ENCODE data around the gene RAP1A.

RAP1A gene

DNA sequence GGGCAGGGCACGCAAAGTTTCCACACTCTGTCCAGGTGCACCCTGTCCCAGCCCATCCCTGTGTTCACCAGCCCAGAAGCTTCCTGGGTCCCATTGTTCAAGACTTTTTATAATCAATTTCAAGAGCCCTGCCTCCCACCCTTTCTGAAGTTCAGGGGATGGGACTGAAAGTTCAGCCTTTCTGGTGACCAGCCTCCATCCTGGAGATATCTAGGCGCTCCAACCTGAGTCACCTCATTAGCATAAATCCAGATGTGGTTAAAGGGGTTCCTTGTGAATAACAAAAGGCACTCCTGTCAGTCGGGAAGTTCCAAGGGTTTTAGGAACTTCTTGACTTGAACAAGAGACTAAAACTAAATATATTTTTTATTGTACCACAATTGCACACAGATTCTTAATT is 48.4 kb upstream of the RAP1A start:
- DNase-seq (no peak), ATAC-seq (ENCODE audit: insufficient read depth, low read depth) (no peak)
- TF ChIP-seq, protein P1, sequence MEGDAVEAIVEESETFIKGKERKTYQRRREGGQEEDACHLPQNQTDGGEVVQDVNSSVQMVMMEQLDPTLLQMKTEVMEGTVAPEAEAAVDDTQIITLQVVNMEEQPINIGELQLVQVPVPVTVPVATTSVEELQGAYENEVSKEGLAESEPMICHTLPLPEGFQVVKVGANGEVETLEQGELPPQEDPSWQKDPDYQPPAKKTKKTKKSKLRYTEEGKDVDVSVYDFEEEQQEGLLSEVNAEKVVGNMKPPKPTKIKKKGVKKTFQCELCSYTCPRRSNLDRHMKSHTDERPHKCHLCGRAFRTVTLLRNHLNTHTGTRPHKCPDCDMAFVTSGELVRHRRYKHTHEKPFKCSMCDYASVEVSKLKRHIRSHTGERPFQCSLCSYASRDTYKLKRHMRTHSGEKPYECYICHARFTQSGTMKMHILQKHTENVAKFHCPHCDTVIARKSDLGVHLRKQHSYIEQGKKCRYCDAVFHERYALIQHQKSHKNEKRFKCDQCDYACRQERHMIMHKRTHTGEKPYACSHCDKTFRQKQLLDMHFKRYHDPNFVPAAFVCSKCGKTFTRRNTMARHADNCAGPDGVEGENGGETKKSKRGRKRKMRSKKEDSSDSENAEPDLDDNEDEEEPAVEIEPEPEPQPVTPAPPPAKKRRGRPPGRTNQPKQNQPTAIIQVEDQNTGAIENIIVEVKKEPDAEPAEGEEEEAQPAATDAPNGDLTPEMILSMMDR (IDR thresholded peaks at IDR 0.05; ENCODE audit: borderline replicate concordance, extremely low read depth, low read length, poor library complexity, severe bottlenecking), result no peak
- Histone ChIP-seq H3K9ac (ENCODE audit: low read depth, low read length) (no peak overlapping the region), H3K27ac (ENCODE audit: low read length) (no peak overlapping the region), H3K79me2 (ENCODE audit: insufficient read depth, low read length) (no peaks in the 10 kb centered on the region), H3K4me2 (ENCODE audit: insufficient read depth, low read length) (no peak overlapping the region), H4K20me1 (ENCODE audit: insufficient read depth, low read length) (no peaks in the 10 kb centered on the region), H3K4me1 (ENCODE audit: insufficient read depth, low read length) (no peaks in the 10 kb centered on the region), H3K4me3 (ENCODE audit: low read depth in 1 of 2, low read length in 2 of 2) (no peak overlapping the region), H3K27me3 (ENCODE audit: insufficient read depth, low read length, poor library complexity) (peaks cover 13% of the 10 kb centered on the region), H3K9me3 (ENCODE audit: insufficient read depth, low read length, severe bottlenecking) (no peaks in the 10 kb centered on the region), H3K36me3 (ENCODE audit: insufficient read depth, low read length) (no peaks in the 10 kb centered on the region), H2AFZ (ENCODE audit: low read depth, low read length) (no peak overlapping the region)

DNA sequence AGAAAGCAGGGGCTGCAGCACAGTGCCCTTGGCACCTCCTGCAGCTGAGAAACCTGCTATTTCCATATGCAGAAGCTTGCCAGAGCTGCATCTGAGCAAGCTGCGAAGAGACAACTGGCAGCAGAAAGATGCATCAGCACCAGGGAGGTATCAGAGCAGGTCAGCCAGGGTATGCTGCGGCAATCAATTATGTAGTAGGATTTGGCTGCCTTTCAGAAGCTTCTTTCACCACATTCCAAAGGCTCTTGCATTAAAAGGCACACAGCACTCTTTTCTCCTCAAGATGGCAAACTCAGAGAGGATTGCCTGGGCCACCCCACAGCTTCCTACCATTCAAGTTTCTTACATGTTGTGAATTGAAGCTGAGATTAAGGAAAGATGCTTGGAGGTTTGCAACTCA is 47.6 kb upstream of the RAP1A start:
- ATAC-seq (ENCODE audit: insufficient read depth, low read depth), result no peak
- Histone ChIP-seq H3K9ac (ENCODE audit: low read depth, low read length) (no peak overlapping the region), H4K20me1 (ENCODE audit: insufficient read depth, low read length) (no peaks in the 10 kb centered on the region), H3K27me3 (ENCODE audit: insufficient read depth, low read length, poor library complexity) (peaks cover 13% of the 10 kb centered on the region), H3K27ac (ENCODE audit: low read length) (no peak overlapping the region), H3K4me2 (ENCODE audit: insufficient read depth, low read length) (no peak overlapping the region), H3K36me3 (ENCODE audit: insufficient read depth, low read length) (no peaks in the 10 kb centered on the region), H2AFZ (ENCODE audit: low read depth, low read length) (no peak overlapping the region), H3K4me3 (ENCODE audit: low read depth in 1 of 2, low read length in 2 of 2) (no peak overlapping the region), H3K4me1 (ENCODE audit: insufficient read depth, low read length) (no peaks in the 10 kb centered on the region), H3K9me3 (ENCODE audit: insufficient read depth, low read length, severe bottlenecking) (no peaks in the 10 kb centered on the region), H3K79me2 (ENCODE audit: insufficient read depth, low read length) (no peaks in the 10 kb centered on the region)
- TF ChIP-seq EZH2 (IDR thresholded peaks at IDR 0.05; ENCODE audit: borderline replicate concordance, low read depth, low read length, severe bottlenecking), result no peak
- TF ChIP-seq, protein P1 (IDR thresholded peaks at IDR 0.05; ENCODE audit: borderline replicate concordance, extremely low read depth, low read length, poor library complexity, severe bottlenecking), result no peak
- no peak for DNase-seq

DNA sequence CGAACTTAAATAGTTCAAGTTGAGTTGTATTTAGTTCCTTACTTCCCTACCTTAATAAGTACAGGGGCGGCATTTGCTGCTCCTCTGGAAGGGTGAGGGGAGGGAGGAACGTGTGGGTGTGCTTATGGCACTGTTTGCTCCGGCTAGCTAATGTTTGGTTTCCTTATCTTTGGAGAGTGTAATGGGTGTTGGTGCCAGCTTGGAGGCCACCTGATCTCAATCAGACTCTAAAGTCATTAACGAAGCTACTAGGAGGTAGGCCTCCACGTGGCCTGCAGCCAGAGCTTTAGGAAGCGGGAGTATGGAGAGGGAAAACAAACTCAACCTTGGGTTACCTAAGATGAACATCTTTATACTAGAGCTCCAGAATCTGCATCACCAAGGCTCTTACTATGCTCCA is 43.0 kb upstream of the RAP1A start:
- Histone ChIP-seq H2AFZ (ENCODE audit: low read depth, low read length) (no peak overlapping the region), H3K27me3 (ENCODE audit: insufficient read depth, low read length, poor library complexity) (peaks cover 16% of the 10 kb centered on the region), H3K4me3 (ENCODE audit: low read depth in 1 of 2, low read length in 2 of 2) (no peak overlapping the region), H3K27ac (ENCODE audit: low read length) (no peak overlapping the region), H4K20me1 (ENCODE audit: insufficient read depth, low read length) (no peaks in the 10 kb centered on the region), H3K4me2 (ENCODE audit: insufficient read depth, low read length) (no peak overlapping the region), H3K9me3 (ENCODE audit: insufficient read depth, low read length, severe bottlenecking) (no peaks in the 10 kb centered on the region), H3K9ac (ENCODE audit: low read depth, low read length) (no peak overlapping the region), H3K79me2 (ENCODE audit: insufficient read depth, low read length) (no peaks in the 10 kb centered on the region), H3K36me3 (ENCODE audit: insufficient read depth, low read length) (no peaks in the 10 kb centered on the region), H3K4me1 (ENCODE audit: insufficient read depth, low read length) (no peaks in the 10 kb centered on the region)
- no peak for ATAC-seq (ENCODE audit: insufficient read depth, low read depth)
- DNase-seq, result no peak
- TF ChIP-seq EZH2 (IDR thresholded peaks at IDR 0.05; ENCODE audit: borderline replicate concordance, low read depth, low read length, severe bottlenecking), result no peak
- TF ChIP-seq, protein P1 (IDR thresholded peaks at IDR 0.05; ENCODE audit: borderline replicate concordance, extremely low read depth, low read length, poor library complexity, severe bottlenecking), result no peak

- DNase-seq (no peak), ATAC-seq (ENCODE audit: insufficient read depth, low read depth) (no peak)
- Histone ChIP-seq H3K79me2 (ENCODE audit: insufficient read depth, low read length) (no peaks in the 10 kb centered on the region), H3K36me3 (ENCODE audit: insufficient read depth, low read length) (no peaks in the 10 kb centered on the region), H3K9me3 (ENCODE audit: insufficient read depth, low read length, severe bottlenecking) (no peaks in the 10 kb centered on the region), H3K27ac (ENCODE audit: low read length) (no peak overlapping the region), H3K4me1 (ENCODE audit: insufficient read depth, low read length) (no peaks in the 10 kb centered on the region), H3K9ac (ENCODE audit: low read depth, low read length) (no peak overlapping the region), H4K20me1 (ENCODE audit: insufficient read depth, low read length) (no peaks in the 10 kb centered on the region), H3K4me2 (ENCODE audit: insufficient read depth, low read length) (no peak overlapping the region), H3K4me3 (ENCODE audit: low read depth in 1 of 2, low read length in 2 of 2) (no peak overlapping the region), H3K27me3 (ENCODE audit: insufficient read depth, low read length, poor library complexity) (peaks cover 19% of the 10 kb centered on the region), H2AFZ (ENCODE audit: low read depth, low read length) (no peak overlapping the region)
- TF ChIP-seq, protein P1 (IDR thresholded peaks at IDR 0.05; ENCODE audit: borderline replicate concordance, extremely low read depth, low read length, poor library complexity, severe bottlenecking), result no peak
- TF ChIP-seq EZH2 (IDR thresholded peaks at IDR 0.05; ENCODE audit: borderline replicate concordance, low read depth, low read length, severe bottlenecking), result no peak
Measured at GRCh38 chr1:111577814-111578213, 41.8 kb upstream of the RAP1A start.

Data from DND-41 (cell line).